Measurements from ENCODE around the gene CAND1. TPM values are rescaled to one million over a fixed set of nuclear protein-coding genes. Genes with fewer than 3 reads are reported as not detected.

CAND1 gene
- total RNA-seq, 2 donors from 2014 or later, result 23.1 to 24.8 TPM

GRCh38 chr12:67239061-67239460 is 30.1 kb upstream of the CAND1 start:
- no peak for TF ChIP-seq CTCF (IDR thresholded peaks at IDR 0.05)
- Histone ChIP-seq H3K9me3 (peaks cover 0 to 5% of the 10 kb centered on the region in 2 donors), H3K27me3 (no peaks in the 10 kb centered on the region), H3K27ac (no peak overlapping the region), H3K4me1 (no peaks in the 10 kb centered on the region), H3K36me3 (no peaks in the 10 kb centered on the region), H3K4me3 (no peak overlapping the region)
- DNase-seq (ENCODE audit: low spot score), result no peak

GRCh38 chr12:67241482-67241881 is 27.7 kb upstream of the CAND1 start:
- Histone ChIP-seq H3K27me3 (no peaks in the 10 kb centered on the region), H3K36me3 (no peaks in the 10 kb centered on the region), H3K9me3 (no peaks in the 10 kb centered on the region), H3K27ac (no peak overlapping the region), H3K4me3 (no peak overlapping the region), H3K4me1 (no peaks in the 10 kb centered on the region)
- DNase-seq (ENCODE audit: low spot score), result no peak
- TF ChIP-seq CTCF (IDR thresholded peaks at IDR 0.05), result no peak

DNA sequence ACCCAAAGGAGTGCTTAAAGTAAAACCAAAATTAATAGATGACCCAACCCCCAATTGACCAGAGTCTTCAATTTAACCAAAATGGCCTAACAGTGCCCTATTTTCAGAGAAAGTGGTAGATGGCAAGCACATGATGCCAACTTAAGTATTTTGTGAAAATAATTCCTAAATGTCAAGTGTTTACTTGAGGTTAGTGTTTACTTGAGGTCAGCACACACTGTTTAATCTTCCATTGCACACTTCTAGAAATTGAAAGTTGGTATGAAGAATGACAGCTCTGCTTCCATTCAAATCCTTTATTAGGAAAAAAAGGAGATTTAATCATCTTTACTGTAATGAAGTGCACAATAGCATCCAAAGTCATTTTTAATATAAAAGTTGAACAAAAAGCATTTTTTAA is 25.9 kb upstream of the CAND1 start:
- Histone ChIP-seq H3K36me3 (no peaks in the 10 kb centered on the region), H3K27me3 (no peaks in the 10 kb centered on the region), H3K9me3 (no peaks in the 10 kb centered on the region), H3K4me3 (no peak overlapping the region), H3K4me1 (no peaks in the 10 kb centered on the region), H3K27ac (no peak overlapping the region)
- DNase-seq (ENCODE audit: low spot score), result no peak
- TF ChIP-seq CTCF (IDR thresholded peaks at IDR 0.05), result no peak

DNA sequence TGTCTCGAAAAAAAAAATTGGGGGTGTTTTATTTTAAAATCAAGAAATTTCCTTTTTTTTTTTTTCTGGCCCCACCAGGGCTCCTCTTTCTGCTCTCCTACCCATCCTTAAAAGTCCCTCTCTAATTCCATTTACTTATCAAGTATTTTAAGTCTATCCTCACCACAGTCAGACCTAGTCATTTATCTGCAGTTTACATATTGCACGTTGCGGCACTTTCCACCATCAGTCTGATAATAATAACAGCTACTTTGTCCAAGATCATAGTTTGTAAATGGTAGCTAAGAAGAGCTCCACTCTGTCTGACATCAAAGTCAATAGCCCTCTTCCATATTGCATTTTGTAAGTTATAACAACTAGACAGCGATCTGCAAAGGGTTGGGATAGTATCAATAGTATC is 23.6 kb upstream of the CAND1 start:
- H3K27ac ChIP-seq, result no peak overlapping the region
- H3K9me3 ChIP-seq, result no peaks in the 10 kb centered on the region
- H3K27me3 ChIP-seq, result no peaks in the 10 kb centered on the region
- H3K36me3 ChIP-seq, result no peaks in the 10 kb centered on the region
- DNase-seq (ENCODE audit: low spot score), result no peak
- H3K4me1 ChIP-seq, result no peaks in the 10 kb centered on the region
- no peak overlapping the region for H3K4me3 ChIP-seq
- TF ChIP-seq CTCF (IDR thresholded peaks at IDR 0.05), result no peak

GRCh38 chr12:67251012-67251411 is 18.1 kb upstream of the CAND1 start:
- Histone ChIP-seq H3K27ac (no peak overlapping the region), H3K4me1 (no peaks in the 10 kb centered on the region), H3K4me3 (no peak overlapping the region), H3K36me3 (no peaks in the 10 kb centered on the region), H3K27me3 (no peaks in the 10 kb centered on the region), H3K9me3 (no peaks in the 10 kb centered on the region)
- no peak for TF ChIP-seq CTCF (IDR thresholded peaks at IDR 0.05)
- DNase-seq (ENCODE audit: low spot score), result no peak

DNA sequence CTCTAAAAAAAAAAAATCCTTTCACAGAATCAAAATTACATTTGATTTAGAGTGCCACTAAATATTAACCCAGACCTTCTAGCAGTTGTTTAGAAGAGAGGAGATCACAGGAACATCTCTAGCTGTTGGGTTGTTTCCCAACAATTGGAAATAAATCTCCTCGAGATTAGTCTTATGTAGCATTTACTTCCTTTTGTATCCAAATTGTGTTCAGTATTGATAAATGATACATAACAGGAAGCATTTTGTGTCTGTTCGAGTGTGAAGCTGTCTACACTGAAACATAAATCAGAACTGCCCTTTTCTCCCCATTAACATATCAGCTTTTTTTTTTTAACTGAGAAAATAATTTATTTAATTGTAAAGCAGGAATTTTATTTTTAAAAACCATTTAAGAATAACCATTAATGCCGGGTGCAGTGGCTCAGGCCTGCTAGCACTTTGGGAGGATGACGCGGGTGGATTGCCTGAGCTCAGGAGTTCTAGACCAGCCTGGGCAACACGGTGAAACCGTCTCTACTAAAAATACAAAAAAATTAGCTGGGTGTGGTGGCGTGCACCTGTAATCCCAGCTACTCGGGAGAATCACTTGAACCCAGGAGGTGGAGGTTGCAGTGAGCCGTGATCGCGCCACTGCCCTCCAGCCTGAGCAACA is 14.7 kb upstream of the CAND1 start:
- no peak for TF ChIP-seq CTCF (IDR thresholded peaks at IDR 0.05)
- no peak for DNase-seq (ENCODE audit: low spot score)

More for the DNA sequence above, 14.7 kb upstream of the CAND1 start:
- no peaks in the 10 kb centered on the region for H3K36me3 ChIP-seq
- no peak overlapping the region for H3K27ac ChIP-seq
- H3K4me3 ChIP-seq, result no peak overlapping the region
- no peaks in the 10 kb centered on the region for H3K4me1 ChIP-seq
- H3K9me3 ChIP-seq, result no peaks in the 10 kb centered on the region
- H3K27me3 ChIP-seq, result no peaks in the 10 kb centered on the region

Measured in right atrium auricular region (tissue), 2 donors.